ENCODE data around the gene PIM3. TPM values are rescaled to one million over a fixed set of nuclear protein-coding genes. Genes with fewer than 3 reads are reported as not detected.
A peak's percentile ranks its signal among the peaks of the same experiment; 100 is the strongest.

The PIM3 gene
- total and polyA plus RNA-seq, 4 experiments from 2014 or later, result 48.1 to 62.3 (median 54.2) TPM

DNA sequence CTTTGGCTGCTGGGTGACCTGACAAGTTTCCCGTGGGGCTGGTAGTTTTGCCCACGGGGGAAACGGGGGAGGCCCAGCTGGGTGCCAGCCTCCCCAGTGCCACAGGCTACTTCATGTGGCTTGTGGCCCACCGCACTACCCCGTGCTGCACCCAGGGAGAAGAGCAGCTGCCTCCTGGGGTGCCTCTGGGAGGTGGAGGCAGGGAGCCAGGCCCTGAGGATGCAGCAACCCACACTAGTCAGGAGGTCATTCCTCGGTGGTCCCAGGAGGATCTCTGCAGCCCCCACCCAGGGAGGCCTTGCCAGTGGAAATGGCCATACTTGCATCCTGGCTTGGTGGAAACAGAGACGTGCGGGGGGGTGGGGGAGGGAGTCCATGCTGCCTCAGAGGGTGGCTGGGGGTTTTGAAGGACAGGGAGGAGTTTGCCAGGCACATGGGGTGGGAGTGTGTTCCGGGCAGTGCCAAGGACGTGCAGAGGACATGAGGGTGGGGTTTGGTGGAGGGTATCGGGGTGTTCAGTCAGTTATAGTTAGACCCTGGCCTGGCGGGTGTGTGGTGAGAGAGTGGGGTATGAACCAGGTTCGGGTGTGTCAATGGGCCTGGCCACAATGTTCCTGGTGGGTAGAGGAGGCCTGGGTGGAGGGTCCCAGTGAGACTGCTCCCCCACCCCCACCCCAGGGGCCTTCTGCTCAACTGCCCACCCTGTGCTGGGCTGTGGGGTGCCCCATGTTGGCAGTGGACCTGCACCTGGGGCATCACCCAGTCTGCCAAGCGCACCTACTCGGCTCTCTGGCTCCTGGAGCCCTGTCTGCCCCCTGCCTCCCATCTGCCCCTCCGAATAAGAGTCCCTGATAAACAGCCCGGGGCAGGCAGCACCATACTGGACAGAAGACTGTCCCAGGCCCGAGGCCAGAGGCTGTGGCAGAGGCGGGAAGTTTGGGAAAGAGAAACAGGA, 3.8 kb downstream of the PIM3 start:
- peak overlapping the region; percentile 89 to 95 (median 91) for H3K27ac Mint-ChIP-seq
- Histone ChIP-seq H3K27me3 (ENCODE audit: insufficient read depth, low read length) (no peaks in the 10 kb centered on the region), H3K9me3 (ENCODE audit: control insufficient read depth in 1 of 2, low read length in 2 of 2) (no peaks in the 10 kb centered on the region), H3K4me1 (ENCODE audit: insufficient read depth, low read length) (peaks cover 41% of the 10 kb centered on the region), H3K36me3 (ENCODE audit: insufficient read depth, low read length) (peaks cover 22% of the 10 kb centered on the region), H3K27ac (ENCODE audit: low read depth, low read length) (peak overlapping the region; percentile 98), H3K4me3 (ENCODE audit: low read length in 2 of 2) (no peak overlapping the region)
- ChIA-PET CTCF (ENCODE audit: partially characterized antibody) (interaction anchor here (1.0 kb wide), 1 partner anchor 195 kb away, joined by 3 read pairs; no protein-coding TSS in a partner anchor), POLR2A (ENCODE audit: partially characterized antibody) (interaction anchor here (1.1 to 5.7 kb wide), 3 partner anchors 6 to 28 kb away, joined by 3 to 90 read pairs (median 80); no protein-coding TSS in a partner anchor)
- H3K4me1 Mint-ChIP-seq, result peaks cover 5 to 46% (median 12%) of the 10 kb centered on the region in 4 donors
- H3K27me3 Mint-ChIP-seq, result peaks cover 0 to 3% of the 10 kb centered on the region in 2 donors
- H3K36me3 Mint-ChIP-seq, result peaks cover 6 to 24% of the 10 kb centered on the region in 2 donors
- intact Hi-C loops (cut with micrococcal nuclease), result loop anchor here (5.0 kb wide), 1 partner anchor 127 kb away; no protein-coding TSS in a partner anchor
- H3K4me3 Mint-ChIP-seq, result peak overlapping the region in 7 of 8 donors; percentile 48 to 74 (median 55)
- peaks cover 0 to 8% (median 0%) of the 10 kb centered on the region in 8 donors for H3K9me3 Mint-ChIP-seq
- DNase-seq, result peak in 3 of 5 donors; percentile 42 to 51 (median 43)

DNA sequence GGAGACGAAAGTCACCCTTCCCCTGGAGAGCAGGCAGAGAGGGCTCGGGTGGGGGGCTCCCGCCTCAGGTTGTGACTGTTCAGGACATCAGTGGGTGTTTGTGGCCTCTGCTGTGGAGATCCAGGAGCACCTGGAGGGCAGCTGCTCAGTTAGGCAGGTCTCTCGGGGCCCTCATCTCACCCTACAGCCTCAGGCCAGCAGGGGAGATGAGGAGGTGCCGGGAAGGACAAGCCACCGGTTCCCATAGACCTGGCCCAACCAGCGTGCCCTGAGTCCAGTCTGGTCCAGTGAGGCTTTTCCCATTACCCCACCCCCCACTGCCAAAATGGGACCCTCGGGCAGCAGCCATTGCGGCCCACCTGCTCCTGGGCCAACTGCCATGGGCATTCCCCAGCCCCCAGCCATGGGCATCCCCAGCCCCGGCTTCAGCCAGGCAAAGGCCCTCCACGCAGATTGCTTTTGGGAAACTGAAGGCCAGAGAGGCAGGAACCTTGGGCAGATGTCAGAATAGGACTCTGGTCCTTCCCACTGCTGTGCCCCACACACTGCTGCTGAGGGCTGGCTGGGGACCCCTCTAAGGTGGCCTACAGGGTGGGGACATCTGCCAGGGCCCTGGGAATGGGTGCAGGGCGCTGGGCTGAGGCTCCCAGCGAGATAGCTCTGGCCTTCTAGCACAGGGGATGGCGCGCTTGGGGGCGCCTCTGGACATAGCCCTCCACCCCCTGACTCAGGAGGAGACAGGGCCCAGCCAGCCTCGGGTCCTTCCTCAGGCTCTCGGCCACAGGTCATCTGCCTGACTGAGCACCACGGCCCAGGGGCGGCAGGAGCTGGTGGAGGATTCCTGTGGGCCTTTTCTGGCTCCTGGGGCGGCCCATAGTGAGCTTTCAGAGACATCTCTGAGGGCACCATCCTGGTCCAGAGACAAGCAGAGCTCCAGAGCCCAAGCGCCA, 4.8 kb downstream of the PIM3 start:
- peak overlapping the region in 2 of 8 donors; percentile 54 to 58 for H3K4me3 Mint-ChIP-seq
- Histone ChIP-seq H3K27ac (ENCODE audit: low read depth, low read length) (peak overlapping the region; percentile 21), H3K36me3 (ENCODE audit: insufficient read depth, low read length) (peaks cover 22% of the 10 kb centered on the region), H3K9me3 (ENCODE audit: control insufficient read depth in 1 of 2, low read length in 2 of 2) (no peaks in the 10 kb centered on the region), H3K4me3 (ENCODE audit: low read length in 2 of 2) (no peak overlapping the region), H3K4me1 (ENCODE audit: insufficient read depth, low read length) (peaks cover 45% of the 10 kb centered on the region), H3K27me3 (ENCODE audit: insufficient read depth, low read length) (no peaks in the 10 kb centered on the region)
- H3K4me1 Mint-ChIP-seq, result peaks cover 7 to 46% (median 13%) of the 10 kb centered on the region in 4 donors
- ChIA-PET CTCF (ENCODE audit: partially characterized antibody) (no interaction called here), POLR2A (ENCODE audit: partially characterized antibody) (interaction anchor here (0.7 to 2.4 kb wide), 6 partner anchors 13 to 120 kb away, joined by 3 to 16 read pairs (median 4); no protein-coding TSS in a partner anchor)
- peaks cover 6 to 23% of the 10 kb centered on the region in 2 donors for H3K36me3 Mint-ChIP-seq
- peak in 2 of 5 donors; percentile 19 to 42 for DNase-seq
- H3K27me3 Mint-ChIP-seq, result peaks cover 0 to 3% of the 10 kb centered on the region in 2 donors
- H3K9me3 Mint-ChIP-seq, result peaks cover 0 to 5% (median 0%) of the 10 kb centered on the region in 8 donors
- intact Hi-C loops (cut with micrococcal nuclease), result no loop called here
- peak overlapping the region in 6 of 7 donors; percentile 42 to 92 (median 74) for H3K27ac Mint-ChIP-seq

DNA sequence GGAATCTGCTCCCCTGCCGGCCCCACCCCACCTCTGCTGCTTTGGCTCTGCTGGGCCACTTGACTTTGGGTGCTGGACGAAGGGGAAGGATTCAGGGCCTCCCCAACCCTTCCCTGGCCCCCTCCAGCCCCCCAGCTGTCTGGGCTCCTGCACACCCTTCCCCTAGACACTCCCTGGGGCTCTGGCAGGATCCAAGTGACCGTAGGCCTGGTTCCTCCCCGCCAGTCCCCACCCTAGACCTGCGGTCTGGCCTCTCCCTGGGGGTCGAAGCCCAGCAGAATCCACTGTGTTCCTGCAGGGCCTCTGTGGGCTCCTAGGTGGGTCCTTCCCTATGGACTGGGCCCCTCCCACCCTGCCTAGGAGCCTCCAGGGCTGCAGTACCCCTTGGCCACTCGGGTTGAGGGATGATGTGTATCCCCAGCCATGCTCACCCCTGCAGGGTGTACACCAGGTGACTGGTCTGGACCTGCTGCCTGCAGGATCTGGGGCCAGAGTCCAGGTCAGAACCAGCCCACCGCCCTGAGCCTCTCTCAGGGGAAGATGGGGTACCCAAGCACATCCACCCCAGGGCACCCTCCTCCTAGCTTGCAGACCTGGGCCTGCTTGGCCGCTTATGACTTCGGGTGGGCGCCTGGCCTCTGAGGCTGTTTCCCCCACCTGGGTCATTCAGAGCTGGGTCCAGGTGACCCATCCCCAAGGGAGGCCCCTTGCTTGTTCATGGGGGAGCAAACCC, 5.6 kb downstream of the PIM3 start:
- Mint-ChIP-seq H3K27ac (peak overlapping the region in 4 of 7 donors; percentile 31 to 92 (median 64)), H3K9me3 (peaks cover 0 to 9% (median 0%) of the 10 kb centered on the region in 8 donors), H3K36me3 (peaks cover 6 to 28% of the 10 kb centered on the region in 2 donors), H3K27me3 (peaks cover 0 to 7% of the 10 kb centered on the region in 2 donors), H3K4me3 (peak overlapping the region in 1 of 8 donors; percentile 72), H3K4me1 (peaks cover 11 to 54% (median 18%) of the 10 kb centered on the region in 4 donors)
- H3K4me1 ChIP-seq (ENCODE audit: insufficient read depth, low read length), result peaks cover 52% of the 10 kb centered on the region
- H3K36me3 ChIP-seq (ENCODE audit: insufficient read depth, low read length), result peaks cover 22% of the 10 kb centered on the region
- peak in 2 of 5 donors; percentile 13 to 45 for DNase-seq
- no peaks in the 10 kb centered on the region for H3K9me3 ChIP-seq (ENCODE audit: control insufficient read depth in 1 of 2, low read length in 2 of 2)
- H3K27ac ChIP-seq (ENCODE audit: low read depth, low read length), result no peak overlapping the region
- intact Hi-C loops (cut with micrococcal nuclease), result no loop called here
- H3K4me3 ChIP-seq (ENCODE audit: low read length in 2 of 2), result no peak overlapping the region
- no peaks in the 10 kb centered on the region for H3K27me3 ChIP-seq (ENCODE audit: insufficient read depth, low read length)
- CTCF ChIA-PET (ENCODE audit: partially characterized antibody), result interaction anchor here (0.6 to 1.7 kb wide), 2 partner anchors 35 to 58 kb away, joined by 3 to 4 read pairs; no protein-coding TSS in a partner anchor
- POLR2A ChIA-PET (ENCODE audit: partially characterized antibody), result interaction anchor here (0.6 to 2.4 kb wide), 11 partner anchors 10 to 121 kb away, joined by 3 to 16 read pairs (median 3); no protein-coding TSS in a partner anchor

DNA sequence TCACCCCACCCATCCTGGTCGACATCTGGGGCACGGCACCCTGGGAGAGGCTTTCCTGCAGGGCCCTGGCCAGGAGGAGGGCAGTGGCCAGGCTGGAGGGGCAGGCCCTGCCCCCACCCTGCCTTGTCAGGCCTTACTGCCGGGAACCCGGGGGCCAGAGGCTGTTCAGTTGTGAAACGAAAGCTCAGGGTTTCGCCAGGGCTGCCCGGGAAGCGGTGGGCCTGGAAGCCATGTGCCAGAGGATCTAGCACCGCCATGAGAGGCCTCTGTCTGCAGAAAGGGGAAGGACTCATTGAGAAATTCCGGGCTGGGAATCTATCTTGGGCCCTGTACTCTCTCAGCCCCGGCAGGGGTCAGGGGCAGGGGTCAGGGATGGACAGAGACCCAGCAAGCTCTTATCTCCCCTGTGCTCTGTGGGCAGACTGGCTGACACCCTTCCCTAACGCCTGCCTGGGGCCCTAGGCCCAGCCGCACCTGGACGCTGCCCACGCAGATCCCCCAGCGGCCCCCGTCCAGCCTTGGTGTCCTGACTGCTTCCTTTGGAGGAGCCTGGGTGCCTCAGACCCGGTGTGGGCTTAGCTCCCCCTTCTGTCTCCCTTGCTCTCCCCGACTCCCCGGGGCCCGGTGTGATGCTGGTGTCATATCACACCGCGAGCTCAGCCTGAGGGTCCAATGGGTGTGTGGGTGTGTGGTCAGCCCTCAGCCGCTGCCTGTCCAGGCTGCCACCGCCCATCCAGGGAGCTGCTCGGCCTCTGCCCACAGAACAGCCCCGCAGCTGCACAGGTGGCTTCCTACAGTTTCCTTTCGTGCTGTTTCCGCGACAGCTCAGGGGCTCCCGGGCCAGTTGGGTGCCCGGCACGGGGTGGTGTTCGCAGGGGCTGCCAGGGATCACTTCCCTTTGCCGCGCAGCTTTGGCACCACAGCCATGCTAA, 6.5 kb downstream of the PIM3 start:
- Mint-ChIP-seq H3K27me3 (peaks cover 0 to 4% of the 10 kb centered on the region in 2 donors), H3K4me1 (peaks cover 11 to 50% (median 18%) of the 10 kb centered on the region in 4 donors)
- no peak overlapping the region for H3K27ac ChIP-seq (ENCODE audit: low read depth, low read length)

DNA sequence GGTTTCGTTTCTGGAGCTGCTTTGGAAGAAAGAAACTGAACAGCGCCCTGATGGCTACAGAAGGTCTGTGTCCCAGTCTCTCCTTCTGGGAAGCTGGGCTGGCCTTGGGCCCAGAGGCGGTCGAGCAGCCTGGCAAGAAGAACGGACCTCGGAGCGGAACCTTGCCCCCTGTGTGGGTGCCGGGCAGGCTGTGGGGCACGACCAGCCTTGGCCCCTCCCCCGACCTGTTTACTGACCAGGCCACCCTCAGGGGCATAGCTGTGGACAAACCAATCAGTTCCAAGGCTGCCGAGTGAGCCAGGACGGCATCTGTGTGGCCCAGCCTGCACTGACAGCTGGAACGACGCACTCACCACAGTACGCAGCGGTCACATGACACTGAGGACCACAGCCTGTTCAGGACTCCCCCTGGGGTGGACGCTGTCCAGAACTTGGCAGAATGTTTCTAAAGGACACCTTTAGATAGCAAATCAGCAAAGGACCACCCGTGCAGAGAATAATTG, 7.2 kb downstream of the PIM3 start:
- no peaks in the 10 kb centered on the region for H3K27me3 ChIP-seq (ENCODE audit: insufficient read depth, low read length)

More for the DNA sequence above, 6.5 kb downstream of the PIM3 start:
- H3K9me3 ChIP-seq (ENCODE audit: control insufficient read depth in 1 of 2, low read length in 2 of 2), result no peaks in the 10 kb centered on the region
- intact Hi-C loops (cut with micrococcal nuclease), result no loop called here
- Mint-ChIP-seq H3K4me3 (peak overlapping the region in 3 of 8 donors; percentile 20 to 61 (median 23)), H3K27ac (peak overlapping the region in 5 of 7 donors; percentile 13 to 92 (median 55)), H3K36me3 (peaks cover 6 to 22% of the 10 kb centered on the region in 2 donors), H3K9me3 (peaks cover 0 to 4% (median 0%) of the 10 kb centered on the region in 8 donors)
- H3K4me1 ChIP-seq (ENCODE audit: insufficient read depth, low read length), result peaks cover 52% of the 10 kb centered on the region
- POLR2A ChIA-PET (ENCODE audit: partially characterized antibody), result interaction anchor here (0.6 to 2.4 kb wide), 11 partner anchors 11 to 122 kb away, joined by 3 to 16 read pairs (median 3); no protein-coding TSS in a partner anchor
- CTCF ChIA-PET (ENCODE audit: partially characterized antibody), result interaction anchor here (0.6 to 1.7 kb wide), 3 partner anchors 36 to 63 kb away, joined by 3 to 4 read pairs (median 4); no protein-coding TSS in a partner anchor
- DNase-seq, result peak in 2 of 5 donors; percentile 21 to 48
- H3K27me3 ChIP-seq (ENCODE audit: insufficient read depth, low read length), result no peaks in the 10 kb centered on the region
- H3K36me3 ChIP-seq (ENCODE audit: insufficient read depth, low read length), result peaks cover 22% of the 10 kb centered on the region
- no peak overlapping the region for H3K4me3 ChIP-seq (ENCODE audit: low read length in 2 of 2)

More for the DNA sequence above, 7.2 kb downstream of the PIM3 start:
- Histone ChIP-seq H3K27ac (ENCODE audit: low read depth, low read length) (no peak overlapping the region), H3K36me3 (ENCODE audit: insufficient read depth, low read length) (peaks cover 18% of the 10 kb centered on the region), H3K4me3 (ENCODE audit: low read length in 2 of 2) (no peak overlapping the region), H3K9me3 (ENCODE audit: control insufficient read depth in 1 of 2, low read length in 2 of 2) (no peaks in the 10 kb centered on the region), H3K4me1 (ENCODE audit: insufficient read depth, low read length) (peaks cover 48% of the 10 kb centered on the region)
- Mint-ChIP-seq H3K27ac (peak overlapping the region in 2 of 7 donors; percentile 55 to 92), H3K4me3 (peak overlapping the region in 1 of 8 donors; percentile 61), H3K4me1 (peaks cover 11 to 46% (median 17%) of the 10 kb centered on the region in 4 donors), H3K9me3 (peaks cover 0 to 4% (median 0%) of the 10 kb centered on the region in 8 donors), H3K27me3 (peaks cover 0 to 4% of the 10 kb centered on the region in 2 donors), H3K36me3 (peaks cover 6 to 18% of the 10 kb centered on the region in 2 donors)
- intact Hi-C loops (cut with micrococcal nuclease), result no loop called here
- peak in 1 of 5 donors; percentile 45 for DNase-seq
- CTCF ChIA-PET (ENCODE audit: partially characterized antibody), result interaction anchor here (1.4 to 1.7 kb wide), 2 partner anchors 37 to 63 kb away, joined by 4 read pairs; no protein-coding TSS in a partner anchor
- POLR2A ChIA-PET (ENCODE audit: partially characterized antibody), result interaction anchor here (1.0 to 4.9 kb wide), 3 partner anchors 6 to 15 kb away, joined by 4 to 90 read pairs (median 9); partner anchors contain the start of gene PIM3
